GM12878 (cell line): ENCODE data around the gene CLK4. TPM values are rescaled to one million over a fixed set of nuclear protein-coding genes. Genes with fewer than 3 reads are reported as not detected.

Experiments used
- ATAC-seq: fragments of 200-7000 bp; cut with Tn5 transposase; 3 replicates; pipeline ENCODE4 v1.9.1; 2020; ENCODE audit warnings: mild to moderate bottlenecking, moderate library complexity
- BruUV-seq: library from RNA; stranded (reverse); fragments of 400-500 nt; replicated peaks from 2 replicates; lab custom pipeline; 2021; lab: Mats Ljungman, UMichigan
- CTCF ChIA-PET: fragments of 300-600 bp; sonication (Branson Sonifier 250); formaldehyde crosslinking; extraction: SDS; loops from one replicate; lab custom pipeline; 2021; ENCODE audit warnings: inconsistent platforms; lab: Yijun Ruan, JAX
- POLR2A ChIA-PET: fragments of 350-600 bp; formaldehyde crosslinking; extraction: SDS; loops from one replicate; lab custom pipeline; 2021; ENCODE audit warnings: inconsistent platforms; lab: Charles Lee
- RAD21 ChIA-PET: fragments of 300-600 bp; sonication (Branson Sonifier 250); formaldehyde crosslinking; loops from one replicate; lab custom pipeline; 2023; ENCODE audit warnings: antibody characterized with exemption; ENCODE audit not compliant: unreplicated experiment; lab: Charles Lee
- SMC1A ChIA-PET: fragments of 300-600 bp; sonication (Branson Sonifier 250); formaldehyde crosslinking; loops from one replicate; lab custom pipeline; 2023; ENCODE audit not compliant: unreplicated experiment, uncharacterized antibody; lab: Charles Lee
- DNase-seq: peaks from one replicate; pipeline ENCODE4 v3.0.0-alpha.2; 2011; ENCODE audit warnings: low read depth, low spot score
- FAIRE-seq: peaks from 3 replicates; lab custom pipeline; 2011; peaks lifted over from hg19 to GRCh38; lab: Jason Lieb, UNC
- H2AFZ ChIP-seq: 2 replicates; pipeline ENCODE4 v1.6.0; 2011; ENCODE audit warnings: low read depth, low read length, control low read depth; ENCODE audit not compliant: control insufficient read depth
- H3K27ac ChIP-seq: 2 replicates; pipeline ENCODE4 v1.5.1; 2011; ENCODE audit warnings: control low read depth; ENCODE audit not compliant: control insufficient read depth, insufficient read depth
- H3K27me3 ChIP-seq, 2 experiments: replicated peaks in 1 of 2; 2 replicates each; pipeline versions ENCODE4 v1.6.0 to v1.6.1; 2011; ENCODE audit warnings: low read length in 1 of 2; ENCODE audit not compliant: control insufficient read depth in 2 of 2, insufficient read depth in 2 of 2
- H3K36me3 ChIP-seq, 2 experiments: 2 replicates each; pipeline ENCODE4 v1.5.1; 2011; ENCODE audit warnings: low read length in 1 of 2; ENCODE audit not compliant: control insufficient read depth in 2 of 2, insufficient read depth in 2 of 2
- H3K4me1 ChIP-seq: 2 replicates; pipeline ENCODE4 v1.6.1; 2011; ENCODE audit warnings: mild to moderate bottlenecking, low read length, moderate library complexity, mixed read lengths; ENCODE audit not compliant: control insufficient read depth, insufficient read depth
- H3K4me2 ChIP-seq: 2 replicates; pipeline ENCODE4 v1.6.0; 2011; ENCODE audit warnings: control low read depth; ENCODE audit not compliant: control insufficient read depth, insufficient read depth
- H3K4me3 ChIP-seq: fragments of 200-600 bp; sonication (generic); 2 replicates; pipeline ENCODE4 v1.5.1; 2016
- H3K79me2 ChIP-seq: 2 replicates; pipeline ENCODE4 v1.6.0; 2011; ENCODE audit warnings: low read length; ENCODE audit not compliant: control insufficient read depth, insufficient read depth
- H3K9ac ChIP-seq: 2 replicates; pipeline ENCODE4 v1.8.0; 2011; ENCODE audit warnings: low read length, control low read depth, mixed read lengths; ENCODE audit not compliant: control insufficient read depth, insufficient read depth
- H3K9me3 ChIP-seq: replicated peaks from 3 replicates; pipeline ENCODE4 v1.5.1; 2011; ENCODE audit warnings: mild to moderate bottlenecking, low read length; ENCODE audit not compliant: control insufficient read depth, insufficient read depth
- H4K20me1 ChIP-seq: 2 replicates; pipeline ENCODE4 v1.6.0; 2011; ENCODE audit not compliant: control insufficient read depth, insufficient read depth
- ATF7 ChIP-seq: fragments of 450-650 bp; IDR thresholded peaks from 2 replicates; pipeline ENCODE4 v1.6.1; 2016; ENCODE audit warnings: low read depth, mild to moderate bottlenecking
- FOS ChIP-seq: IDR thresholded peaks from 3 replicates; pipeline ENCODE4 v1.6.1; 2011; ENCODE audit warnings: borderline replicate concordance; ENCODE audit not compliant: insufficient read length; ENCODE audit errors: extremely low read depth
- HDAC6 ChIP-seq: fragments of 200-600 bp; sonication (generic); IDR thresholded peaks from one replicate; pipeline ENCODE4 v1.8.0; 2017; ENCODE audit warnings: antibody characterized with exemption; ENCODE audit not compliant: unreplicated experiment
- IKZF1 ChIP-seq: fragments of 450-650 bp; conservative IDR thresholded peaks from 2 replicates; pipeline ENCODE4 v1.6.1; 2017; ENCODE audit warnings: antibody characterized with exemption, mild to moderate bottlenecking
- SMARCA5 ChIP-seq: fragments of 450-650 bp; IDR thresholded peaks from 2 replicates; pipeline ENCODE4 v1.6.1; 2017; ENCODE audit warnings: mild to moderate bottlenecking
- STAT1 ChIP-seq: fragments of 450-650 bp; conservative IDR thresholded peaks from 2 replicates; pipeline ENCODE4 v1.6.1; 2014; ENCODE audit warnings: antibody characterized with exemption, mild to moderate bottlenecking
- WGBS: methylation state at CpG from one replicate; pipeline ENCODE4 v1.1.6; 2016; ENCODE audit warnings: low lambda C conversion rate; ENCODE audit not compliant: insufficient replicate concordance, insufficient coverage; ENCODE audit errors: missing lambda C conversion rate; 5-methylcytosine and 5-hydroxymethylcytosine counted together
- in situ Hi-C: fragments of 300-500 bp; cut with MboI; formaldehyde crosslinking; loops from 9 replicates; pipeline ENCODE4 v1.14.3; 2018; ENCODE audit warnings: mixed read lengths
- intact Hi-C: fragments of 100-400 bp; cut with micrococcal nuclease; formaldehyde crosslinking; loops from one replicate; pipeline ENCODE4 v1.14.2; 2022; ENCODE audit not compliant: unreplicated experiment
- polyA plus RNA-seq, 11 experiments: library from polyadenylated mRNA; depleted of rRNA in 4 of 11; unstranded in 6 of 11; stranded (reverse) in 5 of 11; fragments of >200 nt; fragmentation: Nextera tagmentation in 4 of 11; fragmentation: Illumina TruSeq in 1 of 11; extraction: Ambion mirVana in 4 of 11; extraction: Trizol in 1 of 11; gene quantifications; 1 replicate in 1 of 11; 2 replicates in 10 of 11; pipeline versions ENCODE4 v1.2.1 to v1.2.3, GENCODE V29; 2011 to 2016; ENCODE audit warnings: inconsistent platforms in 2 of 11, missing spikeins in 2 of 11, low read depth in 1 of 11
- total RNA-seq, 4 experiments: library from RNA; depleted of rRNA in 3 of 4; stranded (reverse); fragments of >200 nt in 3 of 4; fragmentation: Illumina TruSeq in 1 of 4; extraction: Trizol in 1 of 4; gene quantifications; 2 replicates each; pipeline versions ENCODE4 v1.2.1 to v1.2.3, GENCODE V29; 2013 to 2021
- TF ChIP-seq, protein P1 (sequence below): fragments of 450-650 bp; IDR thresholded peaks from 2 replicates; pipeline ENCODE4 v1.6.1; 2017; ENCODE audit warnings: antibody characterized with exemption, mild to moderate bottlenecking, moderate library complexity
- TF ChIP-seq, protein P2 (sequence below): IDR thresholded peaks from 2 replicates; pipeline ENCODE4 v1.6.1; 2011; ENCODE audit warnings: low read depth, mild to moderate bottlenecking, low read length, moderate library complexity, borderline replicate concordance; ENCODE audit errors: extremely low read depth
- TF ChIP-seq, protein P3 (sequence below): IDR thresholded peaks from 2 replicates; pipeline ENCODE4 v1.6.1; 2011; ENCODE audit warnings: borderline replicate concordance, low read depth, mild to moderate bottlenecking, moderate library complexity, low read length; ENCODE audit not compliant: insufficient read depth, poor library complexity, severe bottlenecking
- TF ChIP-seq, protein P4 (sequence below): fragments of 450-650 bp; IDR thresholded peaks from 2 replicates; pipeline ENCODE4 v1.6.1; 2016; ENCODE audit warnings: mild to moderate bottlenecking

CLK4 gene
- total and polyA plus RNA-seq, 10 of the 15 experiments (the other 5 are each of a cell fraction or from before 2014, with no cell fraction given): 13.6 to 47.9 (median 19.1) TPM

DNA sequence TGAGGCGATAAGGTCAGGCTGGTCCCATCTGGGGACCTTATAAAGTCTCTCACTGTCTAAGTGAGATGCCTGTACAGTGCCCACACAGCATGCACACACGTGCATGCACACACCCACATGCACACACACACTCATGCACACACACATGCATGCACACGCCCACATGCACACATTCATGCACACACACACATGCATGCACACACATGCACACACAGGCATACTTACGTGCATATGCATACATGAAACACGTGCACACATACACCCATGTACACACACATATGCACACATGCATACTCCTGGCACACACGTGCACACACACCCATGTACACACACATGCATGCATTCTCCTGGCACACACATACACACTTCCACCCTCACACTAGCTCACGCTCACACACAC, 48.9 kb downstream of the CLK4 start:
- no peak for DNase-seq
- in situ Hi-C loops: no loop called here
- CTCF ChIA-PET: no interaction called here
- BruUV-seq: no TSS peak
- no peaks in the 10 kb centered on the region for H3K36me3 ChIP-seq
- H3K4me3 ChIP-seq: no peak overlapping the region
- no peak for FAIRE-seq
- WGBS: 51% methylated on average over 7 of the region's 7 CpGs
- TF ChIP-seq SMARCA5: no peak
- TF ChIP-seq ATF7: no peak
- TF ChIP-seq, protein P1, sequence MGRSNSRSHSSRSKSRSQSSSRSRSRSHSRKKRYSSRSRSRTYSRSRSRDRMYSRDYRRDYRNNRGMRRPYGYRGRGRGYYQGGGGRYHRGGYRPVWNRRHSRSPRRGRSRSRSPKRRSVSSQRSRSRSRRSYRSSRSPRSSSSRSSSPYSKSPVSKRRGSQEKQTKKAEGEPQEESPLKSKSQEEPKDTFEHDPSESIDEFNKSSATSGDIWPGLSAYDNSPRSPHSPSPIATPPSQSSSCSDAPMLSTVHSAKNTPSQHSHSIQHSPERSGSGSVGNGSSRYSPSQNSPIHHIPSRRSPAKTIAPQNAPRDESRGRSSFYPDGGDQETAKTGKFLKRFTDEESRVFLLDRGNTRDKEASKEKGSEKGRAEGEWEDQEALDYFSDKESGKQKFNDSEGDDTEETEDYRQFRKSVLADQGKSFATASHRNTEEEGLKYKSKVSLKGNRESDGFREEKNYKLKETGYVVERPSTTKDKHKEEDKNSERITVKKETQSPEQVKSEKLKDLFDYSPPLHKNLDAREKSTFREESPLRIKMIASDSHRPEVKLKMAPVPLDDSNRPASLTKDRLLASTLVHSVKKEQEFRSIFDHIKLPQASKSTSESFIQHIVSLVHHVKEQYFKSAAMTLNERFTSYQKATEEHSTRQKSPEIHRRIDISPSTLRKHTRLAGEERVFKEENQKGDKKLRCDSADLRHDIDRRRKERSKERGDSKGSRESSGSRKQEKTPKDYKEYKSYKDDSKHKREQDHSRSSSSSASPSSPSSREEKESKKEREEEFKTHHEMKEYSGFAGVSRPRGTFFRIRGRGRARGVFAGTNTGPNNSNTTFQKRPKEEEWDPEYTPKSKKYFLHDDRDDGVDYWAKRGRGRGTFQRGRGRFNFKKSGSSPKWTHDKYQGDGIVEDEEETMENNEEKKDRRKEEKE: no peak
- TF ChIP-seq STAT1: no peak
- TF ChIP-seq, protein P2, sequence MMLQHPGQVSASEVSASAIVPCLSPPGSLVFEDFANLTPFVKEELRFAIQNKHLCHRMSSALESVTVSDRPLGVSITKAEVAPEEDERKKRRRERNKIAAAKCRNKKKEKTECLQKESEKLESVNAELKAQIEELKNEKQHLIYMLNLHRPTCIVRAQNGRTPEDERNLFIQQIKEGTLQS: no peak
- TF ChIP-seq, protein P3, sequence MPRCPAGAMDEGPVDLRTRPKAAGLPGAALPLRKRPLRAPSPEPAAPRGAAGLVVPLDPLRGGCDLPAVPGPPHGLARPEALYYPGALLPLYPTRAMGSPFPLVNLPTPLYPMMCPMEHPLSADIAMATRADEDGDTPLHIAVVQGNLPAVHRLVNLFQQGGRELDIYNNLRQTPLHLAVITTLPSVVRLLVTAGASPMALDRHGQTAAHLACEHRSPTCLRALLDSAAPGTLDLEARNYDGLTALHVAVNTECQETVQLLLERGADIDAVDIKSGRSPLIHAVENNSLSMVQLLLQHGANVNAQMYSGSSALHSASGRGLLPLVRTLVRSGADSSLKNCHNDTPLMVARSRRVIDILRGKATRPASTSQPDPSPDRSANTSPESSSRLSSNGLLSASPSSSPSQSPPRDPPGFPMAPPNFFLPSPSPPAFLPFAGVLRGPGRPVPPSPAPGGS: no peak
- no peak for TF ChIP-seq HDAC6
- no peak for TF ChIP-seq IKZF1
- TF ChIP-seq, protein P4, sequence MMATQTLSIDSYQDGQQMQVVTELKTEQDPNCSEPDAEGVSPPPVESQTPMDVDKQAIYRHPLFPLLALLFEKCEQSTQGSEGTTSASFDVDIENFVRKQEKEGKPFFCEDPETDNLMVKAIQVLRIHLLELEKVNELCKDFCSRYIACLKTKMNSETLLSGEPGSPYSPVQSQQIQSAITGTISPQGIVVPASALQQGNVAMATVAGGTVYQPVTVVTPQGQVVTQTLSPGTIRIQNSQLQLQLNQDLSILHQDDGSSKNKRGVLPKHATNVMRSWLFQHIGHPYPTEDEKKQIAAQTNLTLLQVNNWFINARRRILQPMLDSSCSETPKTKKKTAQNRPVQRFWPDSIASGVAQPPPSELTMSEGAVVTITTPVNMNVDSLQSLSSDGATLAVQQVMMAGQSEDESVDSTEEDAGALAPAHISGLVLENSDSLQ: no peak
- no peak for TF ChIP-seq FOS
- SMC1A ChIA-PET: no interaction called here
- no peaks in the 10 kb centered on the region for H4K20me1 ChIP-seq
- RAD21 ChIA-PET: no interaction called here
- no peaks in the 10 kb centered on the region for H3K27me3 ChIP-seq
- no peak overlapping the region for H2AFZ ChIP-seq
- no peaks in the 10 kb centered on the region; the same call in 2 of the 3 replicates for H3K9me3 ChIP-seq
- POLR2A ChIA-PET: no interaction called here
- no peaks in the 10 kb centered on the region for H3K4me1 ChIP-seq
- H3K4me2 ChIP-seq: no peak overlapping the region
- no peak for ATAC-seq
- intact Hi-C loops: no loop called here
- no peaks in the 10 kb centered on the region for H3K79me2 ChIP-seq
- no peak overlapping the region for H3K9ac ChIP-seq
- H3K27ac ChIP-seq: no peak overlapping the region
